Activated CD8-positive, alpha-beta T cell treated with anti-CD3 and anti-CD28 coated beads, Interleukin-2, amount 10 ng/mL, durations not matched to agents 7 days and 5 days (primary cell): ENCODE results near the gene OPRPN. TPM values are rescaled to one million over a fixed set of nuclear protein-coding genes. Genes with fewer than 3 reads are reported as not detected.

Source experiments
- ATAC-seq: fragments of 150-1000 bp; cut with Tn5 transposase; one replicate; pipeline ENCODE4 v1.10.0; 2021; ENCODE audit warnings: moderate library complexity
- CTCF ChIA-PET: fragments of 350-600 bp; sonication (Branson Sonifier 250); formaldehyde crosslinking; loops from one replicate; lab custom pipeline; 2021; ENCODE audit warnings: antibody characterized with exemption; lab: Charles Lee
- POLR2A ChIA-PET: fragments of 350-600 bp; sonication (Branson Sonifier 250); formaldehyde crosslinking; loops from one replicate; lab custom pipeline; 2021; ENCODE audit warnings: antibody characterized with exemption; lab: Charles Lee
- DNase-seq: peaks from one replicate; pipeline ENCODE4 v3.0.0-alpha.2; 2020
- H3K27ac Mint-ChIP-seq: one replicate; pipeline ENCODE4 v1.8.0; 2021; ENCODE audit warnings: mild to moderate bottlenecking, mixed read lengths
- H3K27me3 Mint-ChIP-seq: one replicate; pipeline ENCODE4 v1.8.0; 2021; ENCODE audit warnings: low read depth, mixed read lengths
- H3K36me3 Mint-ChIP-seq: one replicate; pipeline ENCODE4 v1.8.0; 2021; ENCODE audit warnings: low read depth, mixed read lengths
- H3K4me1 Mint-ChIP-seq: one replicate; pipeline ENCODE4 v1.8.0; 2021; ENCODE audit warnings: low read depth, mixed read lengths
- H3K4me3 Mint-ChIP-seq: one replicate; pipeline ENCODE4 v1.8.0; 2021; ENCODE audit warnings: mild to moderate bottlenecking, mixed read lengths
- H3K9me3 Mint-ChIP-seq: one replicate; pipeline ENCODE4 v1.8.0; 2022; ENCODE audit warnings: mixed read lengths; ENCODE audit not compliant: insufficient read depth
- total RNA-seq, 2 experiments: library from RNA; stranded (reverse); gene quantifications; one replicate each; pipeline ENCODE4 v1.2.3, GENCODE V29; 2021

OPRPN gene
- total RNA-seq, result not detected

- H3K4me1 Mint-ChIP-seq, result no peaks in the 10 kb centered on the region
- H3K36me3 Mint-ChIP-seq, result no peaks in the 10 kb centered on the region
- no peaks in the 10 kb centered on the region for H3K9me3 Mint-ChIP-seq
- ATAC-seq (no peak), DNase-seq (no peak)
- no peaks in the 10 kb centered on the region for H3K27me3 Mint-ChIP-seq
- ChIA-PET CTCF (no interaction called here), POLR2A (no interaction called here)
- H3K4me3 Mint-ChIP-seq, result no peak within 1 kb of the TSS
- no peak within 1 kb of the TSS for H3K27ac Mint-ChIP-seq
These were observed at the start of gene OPRPN for GRCh38 chr4:70397580-70397979. OPRPN (plus strand) TSS chr4:70397940; CDS start chr4:70399286, 1,346 bp downstream.

- Mint-ChIP-seq H3K27me3 (no peaks in the 10 kb centered on the region), H3K4me3 (no peak overlapping the region), H3K9me3 (no peaks in the 10 kb centered on the region), H3K27ac (no peak overlapping the region), H3K4me1 (no peaks in the 10 kb centered on the region), H3K36me3 (no peaks in the 10 kb centered on the region)
- ChIA-PET CTCF (no interaction called here), POLR2A (no interaction called here)
- DNase-seq (no peak), ATAC-seq (no peak)
These were observed 41.6 kb upstream of the OPRPN start for GRCh38 chr4:70356185-70356584.

- POLR2A ChIA-PET, result no interaction called here
- H3K36me3 Mint-ChIP-seq, result no peaks in the 10 kb centered on the region
- CTCF ChIA-PET, result no interaction called here
- H3K4me3 Mint-ChIP-seq, result no peak overlapping the region
- DNase-seq, result no peak
- no peak for ATAC-seq
- H3K4me1 Mint-ChIP-seq, result no peaks in the 10 kb centered on the region
- H3K27ac Mint-ChIP-seq, result no peak overlapping the region
- no peaks in the 10 kb centered on the region for H3K27me3 Mint-ChIP-seq
- H3K9me3 Mint-ChIP-seq, result no peaks in the 10 kb centered on the region
These were observed 38.6 kb upstream of the OPRPN start for GRCh38 chr4:70359115-70359661.

GRCh38 chr4:70360460-70360859 lies 37.3 kb upstream of the OPRPN start, which contains the start of gene SMR3A:
SMR3A (plus strand) TSS chr4:70360760; CDS start chr4:70362116, 1,356 bp downstream.
- Mint-ChIP-seq H3K9me3 (no peaks in the 10 kb centered on the region), H3K27ac (no peak within 1 kb of the TSS), H3K4me1 (no peaks in the 10 kb centered on the region), H3K4me3 (no peak within 1 kb of the TSS), H3K36me3 (no peaks in the 10 kb centered on the region), H3K27me3 (no peaks in the 10 kb centered on the region)
- DNase-seq (no peak), ATAC-seq (no peak)
- ChIA-PET CTCF (no interaction called here), POLR2A (no interaction called here)

GRCh38 chr4:70364002-70364401 lies 33.7 kb upstream of the OPRPN start:
- POLR2A ChIA-PET, result no interaction called here
- H3K27me3 Mint-ChIP-seq, result no peaks in the 10 kb centered on the region

GRCh38 chr4:70365479-70365878 lies 32.3 kb upstream of the OPRPN start:
- H3K36me3 Mint-ChIP-seq, result no peaks in the 10 kb centered on the region
- ATAC-seq, result no peak
- H3K4me1 Mint-ChIP-seq, result no peaks in the 10 kb centered on the region
- no peaks in the 10 kb centered on the region for H3K9me3 Mint-ChIP-seq
- no peak overlapping the region for H3K4me3 Mint-ChIP-seq
- DNase-seq, result no peak
- ChIA-PET POLR2A (no interaction called here), CTCF (no interaction called here)
- no peak overlapping the region for H3K27ac Mint-ChIP-seq
- no peaks in the 10 kb centered on the region for H3K27me3 Mint-ChIP-seq

More at GRCh38 chr4:70364002-70364401, 33.7 kb upstream of the OPRPN start:
- H3K4me1 Mint-ChIP-seq, result no peaks in the 10 kb centered on the region
- H3K27ac Mint-ChIP-seq, result no peak overlapping the region
- no peak for ATAC-seq
- CTCF ChIA-PET, result no interaction called here
- no peaks in the 10 kb centered on the region for H3K36me3 Mint-ChIP-seq
- no peaks in the 10 kb centered on the region for H3K9me3 Mint-ChIP-seq
- DNase-seq, result no peak
- no peak overlapping the region for H3K4me3 Mint-ChIP-seq

GRCh38 chr4:70367813-70368212 lies 29.9 kb upstream of the OPRPN start:
- ChIA-PET CTCF (no interaction called here), POLR2A (no interaction called here)
- no peak for ATAC-seq
- no peak for DNase-seq
- Mint-ChIP-seq H3K27ac (no peak overlapping the region), H3K27me3 (no peaks in the 10 kb centered on the region), H3K36me3 (no peaks in the 10 kb centered on the region), H3K9me3 (no peaks in the 10 kb centered on the region), H3K4me3 (no peak overlapping the region), H3K4me1 (no peaks in the 10 kb centered on the region)

GRCh38 chr4:70371987-70372386 lies 25.8 kb upstream of the OPRPN start:
- ATAC-seq (no peak), DNase-seq (no peak)
- Mint-ChIP-seq H3K4me1 (no peaks in the 10 kb centered on the region), H3K27ac (no peak overlapping the region), H3K4me3 (no peak overlapping the region), H3K27me3 (no peaks in the 10 kb centered on the region), H3K9me3 (peaks cover 4% of the 10 kb centered on the region), H3K36me3 (no peaks in the 10 kb centered on the region)
- POLR2A ChIA-PET, result no interaction called here
- CTCF ChIA-PET, result no interaction called here

- no peaks in the 10 kb centered on the region for H3K27me3 Mint-ChIP-seq
- ChIA-PET POLR2A (no interaction called here), CTCF (no interaction called here)
- no peak overlapping the region for H3K4me3 Mint-ChIP-seq
- H3K4me1 Mint-ChIP-seq, result no peaks in the 10 kb centered on the region
- peaks cover 4% of the 10 kb centered on the region for H3K9me3 Mint-ChIP-seq
- no peak overlapping the region for H3K27ac Mint-ChIP-seq
- DNase-seq (no peak), ATAC-seq (no peak)
- no peaks in the 10 kb centered on the region for H3K36me3 Mint-ChIP-seq
These were observed 25.0 kb upstream of the OPRPN start for GRCh38 chr4:70372760-70373159.

- no peak for DNase-seq
- Mint-ChIP-seq H3K4me3 (no peak overlapping the region), H3K4me1 (no peaks in the 10 kb centered on the region), H3K9me3 (no peaks in the 10 kb centered on the region), H3K36me3 (no peaks in the 10 kb centered on the region), H3K27ac (no peak overlapping the region), H3K27me3 (no peaks in the 10 kb centered on the region)
- ATAC-seq, result no peak
- CTCF ChIA-PET, result no interaction called here
- POLR2A ChIA-PET, result no interaction called here
These were observed 17.2 kb upstream of the OPRPN start for GRCh38 chr4:70380578-70380977.

- POLR2A ChIA-PET, result no interaction called here
- no peaks in the 10 kb centered on the region for H3K4me1 Mint-ChIP-seq
- no peaks in the 10 kb centered on the region for H3K36me3 Mint-ChIP-seq
- H3K27ac Mint-ChIP-seq, result no peak within 1 kb of the TSS
- ATAC-seq, result no peak
- no peaks in the 10 kb centered on the region for H3K27me3 Mint-ChIP-seq
- no peaks in the 10 kb centered on the region for H3K9me3 Mint-ChIP-seq
- CTCF ChIA-PET, result no interaction called here
- H3K4me3 Mint-ChIP-seq, result no peak within 1 kb of the TSS
- no peak for DNase-seq
These were observed 15.0 kb upstream of the OPRPN start, which contains the start of gene SMR3B for GRCh38 chr4:70382691-70383181. SMR3B (plus strand) TSS chr4:70383131; CDS start chr4:70384511, 1,380 bp downstream.

GRCh38 chr4:70392057-70392776 lies 5.5 kb upstream of the OPRPN start:
- ATAC-seq, result no peak
- no peaks in the 10 kb centered on the region for H3K27me3 Mint-ChIP-seq
- H3K4me3 Mint-ChIP-seq, result no peak overlapping the region
- DNase-seq, result no peak
- POLR2A ChIA-PET, result no interaction called here
- CTCF ChIA-PET, result no interaction called here
- H3K36me3 Mint-ChIP-seq, result no peaks in the 10 kb centered on the region
- H3K4me1 Mint-ChIP-seq, result no peaks in the 10 kb centered on the region
- H3K27ac Mint-ChIP-seq, result no peak overlapping the region
- H3K9me3 Mint-ChIP-seq, result no peaks in the 10 kb centered on the region
